ENCODE results near the gene RNF223. TPM values are rescaled to one million over a fixed set of nuclear protein-coding genes. Genes with fewer than 3 reads are reported as not detected.

RNF223 gene
- polyA plus RNA-seq, 2 of the 4 experiments (the other 2 are of a cell fraction), result 0.08 TPM; not detected in 1

DNA sequence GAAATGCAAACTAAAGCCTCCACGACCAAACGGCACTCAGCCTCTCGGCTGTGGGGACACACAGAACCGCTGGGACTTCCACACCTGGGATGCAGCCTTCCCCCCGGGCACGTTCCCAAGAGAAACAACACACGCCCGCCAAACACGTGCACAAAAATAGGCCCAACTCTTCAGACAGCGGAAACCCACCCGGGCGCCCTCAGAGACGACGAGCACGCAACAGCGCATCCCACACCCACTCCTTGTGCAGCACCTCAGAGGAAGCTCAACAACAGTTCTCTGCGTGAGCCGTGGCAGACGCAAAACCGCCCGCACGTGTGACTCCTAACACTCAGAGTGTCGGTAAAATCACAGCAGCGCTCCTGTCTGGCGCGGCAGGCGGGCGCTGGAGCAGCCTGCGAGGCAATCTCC, 36.5 kb upstream of the RNF223 start (continued):
- no peak for TF ChIP-seq EP300 (IDR thresholded peaks at IDR 0.05)
- TF ChIP-seq NPAS2 (CRISPR knock-in tag; IDR thresholded peaks at IDR 0.05; ENCODE audit: borderline replicate concordance), result no peak
- TF ChIP-seq MYC (IDR thresholded peaks at IDR 0.05; ENCODE audit: borderline replicate concordance, low read length), result no peak
- TF ChIP-seq CBX2 (IDR thresholded peaks at IDR 0.05; ENCODE audit: borderline replicate concordance, low read depth), result no peak

DNA sequence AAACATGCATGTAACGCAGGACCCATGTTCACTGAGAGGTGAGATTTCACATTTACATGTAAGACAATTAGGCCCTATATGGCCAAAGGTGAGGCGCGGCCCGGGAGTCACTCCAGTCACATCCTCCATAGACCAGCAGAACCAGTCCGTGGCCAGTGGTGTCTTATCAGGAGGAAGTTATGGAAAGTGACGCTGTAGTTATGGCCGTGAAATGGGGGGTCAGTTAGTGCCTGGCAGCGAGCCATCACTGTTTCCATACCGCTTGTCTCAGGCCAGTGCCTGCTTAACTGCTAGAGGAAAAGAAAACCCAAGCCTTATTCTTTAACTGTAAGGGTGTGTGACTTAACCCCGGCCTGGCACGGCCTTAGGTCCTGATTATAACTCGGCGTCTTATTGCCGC, 35.6 kb upstream of the RNF223 start:
- Histone ChIP-seq H3K4me2 (no peak overlapping the region), H3K9me3 (no peaks in the 10 kb centered on the region), H3K4me1 (peaks cover 2% of the 10 kb centered on the region; the same call in 1 of the 3 replicates), H3K4me3 (no peak overlapping the region), H3K27ac (no peak overlapping the region)
- ATAC-seq (no peak), FAIRE-seq (no peak), DNase-seq (ENCODE audit: low read depth in 1 of 2, low spot score in 1 of 2) (no peak)
- TF ChIP-seq HOXB5 (CRISPR knock-in tag; IDR thresholded peaks at IDR 0.05), result no peak
- TF ChIP-seq, protein P1, sequence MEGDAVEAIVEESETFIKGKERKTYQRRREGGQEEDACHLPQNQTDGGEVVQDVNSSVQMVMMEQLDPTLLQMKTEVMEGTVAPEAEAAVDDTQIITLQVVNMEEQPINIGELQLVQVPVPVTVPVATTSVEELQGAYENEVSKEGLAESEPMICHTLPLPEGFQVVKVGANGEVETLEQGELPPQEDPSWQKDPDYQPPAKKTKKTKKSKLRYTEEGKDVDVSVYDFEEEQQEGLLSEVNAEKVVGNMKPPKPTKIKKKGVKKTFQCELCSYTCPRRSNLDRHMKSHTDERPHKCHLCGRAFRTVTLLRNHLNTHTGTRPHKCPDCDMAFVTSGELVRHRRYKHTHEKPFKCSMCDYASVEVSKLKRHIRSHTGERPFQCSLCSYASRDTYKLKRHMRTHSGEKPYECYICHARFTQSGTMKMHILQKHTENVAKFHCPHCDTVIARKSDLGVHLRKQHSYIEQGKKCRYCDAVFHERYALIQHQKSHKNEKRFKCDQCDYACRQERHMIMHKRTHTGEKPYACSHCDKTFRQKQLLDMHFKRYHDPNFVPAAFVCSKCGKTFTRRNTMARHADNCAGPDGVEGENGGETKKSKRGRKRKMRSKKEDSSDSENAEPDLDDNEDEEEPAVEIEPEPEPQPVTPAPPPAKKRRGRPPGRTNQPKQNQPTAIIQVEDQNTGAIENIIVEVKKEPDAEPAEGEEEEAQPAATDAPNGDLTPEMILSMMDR (IDR thresholded peaks at IDR 0.05), result no peak
- no peak for TF ChIP-seq EP300 (IDR thresholded peaks at IDR 0.05)
- TF ChIP-seq POLR2A (IDR thresholded peaks at IDR 0.05; ENCODE audit: low read length), result no peak
- no peak for TF ChIP-seq EHMT2 (IDR thresholded peaks at IDR 0.05; ENCODE audit: low read depth)
- TF ChIP-seq, protein P2, sequence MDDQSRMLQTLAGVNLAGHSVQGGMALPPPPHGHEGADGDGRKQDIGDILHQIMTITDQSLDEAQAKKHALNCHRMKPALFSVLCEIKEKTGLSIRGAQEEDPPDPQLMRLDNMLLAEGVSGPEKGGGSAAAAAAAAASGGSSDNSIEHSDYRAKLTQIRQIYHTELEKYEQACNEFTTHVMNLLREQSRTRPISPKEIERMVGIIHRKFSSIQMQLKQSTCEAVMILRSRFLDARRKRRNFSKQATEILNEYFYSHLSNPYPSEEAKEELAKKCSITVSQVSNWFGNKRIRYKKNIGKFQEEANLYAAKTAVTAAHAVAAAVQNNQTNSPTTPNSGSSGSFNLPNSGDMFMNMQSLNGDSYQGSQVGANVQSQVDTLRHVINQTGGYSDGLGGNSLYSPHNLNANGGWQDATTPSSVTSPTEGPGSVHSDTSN (IDR thresholded peaks at IDR 0.05), result no peak
- TF ChIP-seq, protein P3, sequence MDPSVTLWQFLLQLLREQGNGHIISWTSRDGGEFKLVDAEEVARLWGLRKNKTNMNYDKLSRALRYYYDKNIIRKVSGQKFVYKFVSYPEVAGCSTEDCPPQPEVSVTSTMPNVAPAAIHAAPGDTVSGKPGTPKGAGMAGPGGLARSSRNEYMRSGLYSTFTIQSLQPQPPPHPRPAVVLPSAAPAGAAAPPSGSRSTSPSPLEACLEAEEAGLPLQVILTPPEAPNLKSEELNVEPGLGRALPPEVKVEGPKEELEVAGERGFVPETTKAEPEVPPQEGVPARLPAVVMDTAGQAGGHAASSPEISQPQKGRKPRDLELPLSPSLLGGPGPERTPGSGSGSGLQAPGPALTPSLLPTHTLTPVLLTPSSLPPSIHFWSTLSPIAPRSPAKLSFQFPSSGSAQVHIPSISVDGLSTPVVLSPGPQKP (IDR thresholded peaks at IDR 0.05; ENCODE audit: low read depth, low read length), result no peak
- TF ChIP-seq RNF2 (IDR thresholded peaks at IDR 0.05; ENCODE audit: borderline replicate concordance, low read depth), result no peak
- TF ChIP-seq RCOR1 (IDR thresholded peaks at IDR 0.05; ENCODE audit: low read depth, low read length), result no peak
- no peak for TF ChIP-seq POLR2AphosphoS2 (conservative IDR thresholded peaks at IDR 0.05; ENCODE audit: low read length)
- no peak for TF ChIP-seq SMC3 (IDR thresholded peaks at IDR 0.05)
- no peak for TF ChIP-seq FOXS1 (CRISPR knock-in tag; IDR thresholded peaks at IDR 0.05)
- TF ChIP-seq MYC (IDR thresholded peaks at IDR 0.05; ENCODE audit: borderline replicate concordance, low read length), result no peak
- TF ChIP-seq PHF8 (IDR thresholded peaks at IDR 0.05; ENCODE audit: borderline replicate concordance, low read depth), result no peak
- TF ChIP-seq CBX8 (IDR thresholded peaks at IDR 0.05), result no peak
- no peak for TF ChIP-seq MAZ (IDR thresholded peaks at IDR 0.05; ENCODE audit: borderline replicate concordance, low read depth, low read length)
- TF ChIP-seq MAFK (IDR thresholded peaks at IDR 0.05; ENCODE audit: partially characterized antibody), result no peak
- TF ChIP-seq ZC3H11A (IDR thresholded peaks at IDR 0.05), result no peak
- no peak for TF ChIP-seq RFX5 (IDR thresholded peaks at IDR 0.05)
- no peak for TF ChIP-seq ZSCAN20 (CRISPR knock-in tag; IDR thresholded peaks at IDR 0.05)
- CTCF ChIA-PET, result interaction anchor here (1.2 kb wide), 1 partner anchor 13 kb away, joined by 3 read pairs; no protein-coding TSS in a partner anchor
- WGBS (ENCODE audit: missing lambda C conversion rate), result 90% methylated on average over 14 of the region's 14 CpGs
- POLR2A ChIA-PET, result no interaction called here
